IMR-90 (cell line): ENCODE results near the gene TBC1D4. TPM values are rescaled to one million over a fixed set of nuclear protein-coding genes. Genes with fewer than 3 reads are reported as not detected.

Experiments used
- ATAC-seq: fragments of 200-7000 bp; cut with Tn5 transposase; 2 replicates; pipeline ENCODE4 v1.9.1; 2020; ENCODE audit warnings: low read depth, mild to moderate bottlenecking, moderate library complexity
- BruUV-seq: library from RNA; stranded (reverse); fragments of 400-500 nt; replicated peaks from 2 replicates; lab custom pipeline; 2021; lab: Mats Ljungman, UMichigan
- CTCF ChIA-PET: fragments of 300-600 bp; formaldehyde crosslinking; extraction: SDS; loops from one replicate; lab custom pipeline; 2021; ENCODE audit warnings: antibody characterized with exemption; lab: Yijun Ruan, JAX
- POLR2A ChIA-PET: fragments of 300-600 bp; sonication (Branson Sonifier 250); formaldehyde crosslinking; loops from one replicate; lab custom pipeline; 2022; ENCODE audit warnings: antibody characterized with exemption; ENCODE audit not compliant: unreplicated experiment; lab: Charles Lee
- DNase-seq: peaks from one replicate; pipeline ENCODE4 v3.0.0; 2013
- H2AFZ ChIP-seq: replicated peaks from 2 replicates; pipeline ENCODE3; 2013; ENCODE audit warnings: low read length, mild to moderate bottlenecking; ENCODE audit not compliant: poor library complexity
- H2AK5ac ChIP-seq: 2 replicates; pipeline ENCODE4 v1.6.1; 2013; ENCODE audit warnings: low read depth, low read length, inconsistent platforms
- H2AK9ac ChIP-seq: replicated peaks from 2 replicates; pipeline ENCODE3; 2013; ENCODE audit warnings: mild to moderate bottlenecking, low read depth, low read length, moderate library complexity; ENCODE audit not compliant: poor library complexity
- H2BK120ac ChIP-seq: 2 replicates; pipeline ENCODE4 v1.6.1; 2013; ENCODE audit warnings: low read depth, low read length, inconsistent platforms
- H2BK15ac ChIP-seq: 3 replicates; pipeline ENCODE4 v1.6.1; 2013; ENCODE audit warnings: low read depth, low read length, inconsistent platforms
- H2BK20ac ChIP-seq: 2 replicates; pipeline ENCODE4 v1.6.1; 2013; ENCODE audit warnings: low read depth, mild to moderate bottlenecking, inconsistent platforms, low read length, moderate library complexity
- H2BK5ac ChIP-seq: 2 replicates; pipeline ENCODE4 v1.6.1; 2013; ENCODE audit warnings: mild to moderate bottlenecking, low read depth, low read length, inconsistent platforms; ENCODE audit not compliant: poor library complexity, severe bottlenecking
- H3K14ac ChIP-seq: replicated peaks from 2 replicates; pipeline ENCODE4 v1.6.1; 2013; ENCODE audit warnings: low read depth, low read length, inconsistent platforms
- H3K18ac ChIP-seq: 2 replicates; pipeline ENCODE4 v1.6.1; 2013; ENCODE audit warnings: low read depth, low read length, control low read depth
- H3K23ac ChIP-seq: 2 replicates; pipeline ENCODE4 v1.6.1; 2013; ENCODE audit warnings: low read depth, low read length, inconsistent platforms
- H3K27ac ChIP-seq: 2 replicates; pipeline ENCODE4 v1.5.1; 2013; ENCODE audit warnings: mild to moderate bottlenecking, control low read depth, low read length; ENCODE audit not compliant: insufficient read depth
- H3K27me3 ChIP-seq: 2 replicates; pipeline ENCODE4 v1.6.1; 2013; ENCODE audit warnings: low read length; ENCODE audit not compliant: control insufficient read depth, insufficient read depth
- H3K36me3 ChIP-seq: 2 replicates; pipeline ENCODE4 v1.6.1; 2013; ENCODE audit warnings: low read length, mixed read lengths; ENCODE audit not compliant: control insufficient read depth, insufficient read depth
- H3K4ac ChIP-seq: 2 replicates; pipeline ENCODE4 v1.6.1; 2013; ENCODE audit warnings: low read depth, low read length, inconsistent platforms
- H3K4me1 ChIP-seq: 2 replicates; pipeline ENCODE4 v1.6.1; 2013; ENCODE audit warnings: low read length, mixed read lengths; ENCODE audit not compliant: control insufficient read depth, insufficient read depth
- H3K4me2 ChIP-seq: 2 replicates; pipeline ENCODE4 v1.6.1; 2013; ENCODE audit warnings: low read depth, mild to moderate bottlenecking, control low read depth, low read length, moderate library complexity
- H3K4me3 ChIP-seq: 2 replicates; pipeline ENCODE4 v1.5.1; 2013; ENCODE audit warnings: low read depth, mild to moderate bottlenecking, control low read depth, low read length, moderate library complexity; ENCODE audit not compliant: insufficient read depth
- H3K56ac ChIP-seq: 2 replicates; pipeline ENCODE4 v1.6.1; 2013; ENCODE audit warnings: low read length, inconsistent platforms; ENCODE audit not compliant: insufficient read depth; ENCODE audit errors: extremely low read depth
- H3K79me1 ChIP-seq, 2 experiments: 2 replicates each; pipeline ENCODE4 v1.6.1; 2013; ENCODE audit warnings: low read length in 2 of 2, inconsistent platforms in 1 of 2, low read depth in 1 of 2
- H3K9ac ChIP-seq: 2 replicates; pipeline ENCODE4 v1.6.1; 2013; ENCODE audit warnings: low read depth, low read length, control low read depth
- H3K9me1 ChIP-seq: 2 replicates; pipeline ENCODE4 v1.6.1; 2013; ENCODE audit warnings: low read length, inconsistent platforms; ENCODE audit not compliant: insufficient read depth
- H3K9me3 ChIP-seq: 2 replicates; pipeline ENCODE4 v1.6.1; 2013; ENCODE audit warnings: low read length; ENCODE audit not compliant: control insufficient read depth, insufficient read depth
- H4K20me1 ChIP-seq: 2 replicates; pipeline ENCODE4 v1.6.1; 2013; ENCODE audit warnings: low read length, inconsistent platforms; ENCODE audit not compliant: insufficient read depth
- H4K5ac ChIP-seq: 2 replicates; pipeline ENCODE4 v1.6.1; 2013; ENCODE audit warnings: mild to moderate bottlenecking, low read depth, low read length, control low read depth
- H4K8ac ChIP-seq, 2 experiments: 2 replicates each; pipeline ENCODE4 v1.6.1; 2013; ENCODE audit warnings: low read depth in 2 of 2, low read length in 2 of 2, control low read depth in 1 of 2, inconsistent platforms in 1 of 2
- H4K91ac ChIP-seq: 2 replicates; pipeline ENCODE4 v1.6.1; 2013; ENCODE audit warnings: low read depth, low read length, inconsistent platforms; ENCODE audit not compliant: insufficient read depth
- CTCF ChIP-seq: conservative IDR thresholded peaks from 2 replicates; pipeline ENCODE4 v1.5.1; 2012; ENCODE audit warnings: mild to moderate bottlenecking, low read depth, low read length, improper control_type of control experiment
- MAZ ChIP-seq: IDR thresholded peaks from 2 replicates; pipeline ENCODE4 v1.6.1; 2012; ENCODE audit warnings: low read depth, mild to moderate bottlenecking, low read length, improper control_type of control experiment, moderate library complexity, borderline replicate concordance
- RFX5 ChIP-seq: IDR thresholded peaks from 2 replicates; pipeline ENCODE4 v1.8.0; 2012; ENCODE audit warnings: low read depth, mild to moderate bottlenecking, low read length, moderate library complexity
- WGBS, 2 experiments: methylation state at CpG; one replicate each; pipeline versions ENCODE4 v1.1.5 to v1.1.7; 2013; ENCODE audit warnings: missing lambda C conversion rate in 2 of 2; ENCODE audit not compliant: insufficient read length in 1 of 2; ENCODE audit errors: extremely low coverage in 2 of 2; 5-methylcytosine and 5-hydroxymethylcytosine counted together
- dilution Hi-C: fragments of 300-500 bp; cut with HindIII; formaldehyde crosslinking; loops from one replicate; pipeline ENCODE4 v1.14.3; 2018; ENCODE audit warnings: low sequenced_read_pairs; ENCODE audit not compliant: unreplicated experiment
- in situ Hi-C: fragments of 300-500 bp; cut with MboI; formaldehyde crosslinking; loops from 3 replicates; pipeline ENCODE4 v1.14.3; 2019; ENCODE audit warnings: low sequenced_read_pairs, inconsistent platforms, mixed read lengths
- intact Hi-C: fragments of 100-400 bp; cut with micrococcal nuclease; formaldehyde crosslinking; loops from 2 replicates; pipeline ENCODE4 v1.10.0; 2022
- polyA plus RNA-seq, 3 experiments: library from polyadenylated mRNA; depleted of rRNA; stranded (reverse); fragments of >200 nt; gene quantifications; 2 replicates each; pipeline ENCODE4 v1.2.3, GENCODE V29; 2012; ENCODE audit warnings: low replicate concordance in 1 of 3
- total RNA-seq: library from RNA; depleted of rRNA; stranded (reverse); fragments of >200 nt; gene quantifications from 2 replicates; pipeline ENCODE4 v1.2.3, GENCODE V29; 2012

Gene TBC1D4
- total and polyA plus RNA-seq, 2 of the 4 experiments (the other 2 are of a cell fraction): 7.5 to 22.8 TPM

- no peak overlapping the region for H3K23ac ChIP-seq
- ChIA-PET CTCF (no interaction called here), POLR2A (no interaction called here)
- H3K18ac ChIP-seq: no peak overlapping the region
- no CpG with 5 or more reads among the region's 5 CpGs for WGBS, 2 experiments
- dilution Hi-C loops (no loop called here), intact Hi-C loops (no loop called here), in situ Hi-C loops (no loop called here)
- H3K4me3 ChIP-seq: no peak overlapping the region
- H2BK5ac ChIP-seq: no peak overlapping the region
- peaks cover 2% of the 10 kb centered on the region; the same call in 1 of the 2 replicates for H3K4me1 ChIP-seq
- no TSS peak for BruUV-seq
- no peak overlapping the region for H3K14ac ChIP-seq
- no peaks in the 10 kb centered on the region for H3K36me3 ChIP-seq
- peaks cover 5 to 17% of the 10 kb centered on the region in 2 experiments; a peak in 3 of 4 replicates for H3K79me1 ChIP-seq
- no peaks in the 10 kb centered on the region for H3K27me3 ChIP-seq
- no peak overlapping the region for H3K4me2 ChIP-seq
- H2AK9ac ChIP-seq: no peak overlapping the region
- no peak overlapping the region for H2AFZ ChIP-seq
- DNase-seq: no peak
- no peak overlapping the region for H3K56ac ChIP-seq
- H2BK20ac ChIP-seq: no peak overlapping the region
- no peaks in the 10 kb centered on the region for H3K9me3 ChIP-seq
- no peak for ATAC-seq
- H4K91ac ChIP-seq: no peak overlapping the region
- H4K5ac ChIP-seq: no peak overlapping the region
- no peak overlapping the region for H2AK5ac ChIP-seq
- no peak overlapping the region for H4K8ac ChIP-seq
- no peak for TF ChIP-seq MAZ
- TF ChIP-seq RFX5: no peak
- no peak for TF ChIP-seq CTCF
- H3K9me1 ChIP-seq: peaks cover 3% of the 10 kb centered on the region; the same call in 1 of the 2 replicates
- H2BK15ac ChIP-seq: no peak overlapping the region
- no peak overlapping the region for H3K9ac ChIP-seq
- H4K20me1 ChIP-seq: 0 out of 2 replicates have a peak, but pooled peaks cover 2% of the 10 kb centered on the region
- H3K27ac ChIP-seq: no peak overlapping the region
- no peak overlapping the region for H2BK120ac ChIP-seq
- H3K4ac ChIP-seq: no peak overlapping the region
These were observed 49.1 kb downstream of the TBC1D4 start for GRCh38 chr13:75432811-75433244.
